GM19455 (cell line): ENCODE data around the gene FLYWCH1.
A peak's percentile ranks its signal among the peaks of the same experiment; 100 is the strongest.

ENCODE experiments used
- ATAC-seq: cut with Tn5 transposase; IDR thresholded peaks from one replicate; pipeline ENCODE4 v1.9.1; 2021; ENCODE audit not compliant: unreplicated experiment

Gene FLYWCH1

GRCh38 chr16:2968738-2969544 is 57.2 kb downstream of the FLYWCH1 start, which contains the start of gene PAQR4:
PAQR4 (plus strand) TSS chr16:2969348; CDS start chr16:2969675, 327 bp downstream.
- peak; percentile 76 for ATAC-seq

- ATAC-seq = no peak
Measured at GRCh38 chr16:2969545-2970521, 58.1 kb downstream of the FLYWCH1 start.

GRCh38 chr16:2970563-2970962 is 58.8 kb downstream of the FLYWCH1 start:
- ATAC-seq = no peak

- ATAC-seq = no peak
Measured at GRCh38 chr16:2971134-2971984, 59.6 kb downstream of the FLYWCH1 start.

- no peak for ATAC-seq
Measured at GRCh38 chr16:2971985-2972784, 60.5 kb downstream of the FLYWCH1 start.

GRCh38 chr16:2973093-2973492 is 61.4 kb downstream of the FLYWCH1 start:
- ATAC-seq = no peak

GRCh38 chr16:2973605-2974318 is 62.0 kb downstream of the FLYWCH1 start:
- no peak for ATAC-seq

- no peak for ATAC-seq
Measured at GRCh38 chr16:2974319-2975056, 62.8 kb downstream of the FLYWCH1 start.

- no peak for ATAC-seq
Measured at GRCh38 chr16:2975161-2975795, 63.5 kb downstream of the FLYWCH1 start.

- ATAC-seq = no peak
Measured at GRCh38 chr16:2976201-2976600, 64.5 kb downstream of the FLYWCH1 start.

GRCh38 chr16:2976673-2977072 is 64.9 kb downstream of the FLYWCH1 start:
- no peak for ATAC-seq

GRCh38 chr16:2977440-2977839 is 65.7 kb downstream of the FLYWCH1 start:
- no peak for ATAC-seq

- no peak for ATAC-seq
Measured at GRCh38 chr16:2979669-2980226, 68.0 kb downstream of the FLYWCH1 start.

- ATAC-seq = peak; percentile 74
Measured at GRCh38 chr16:2980227-2981176, 68.8 kb downstream of the FLYWCH1 start, which contains the start of gene PKMYT1. PKMYT1 (minus strand) TSS chr16:2980446; CDS start chr16:2979657, 789 bp downstream.

- no peak for ATAC-seq
Measured at GRCh38 chr16:2981177-2981898, 69.6 kb downstream of the FLYWCH1 start.

- no peak for ATAC-seq
Measured at GRCh38 chr16:2981899-2982250, 70.1 kb downstream of the FLYWCH1 start.
